OCI-LY1 (cell line): ENCODE measurements around the gene LRRN3.

ENCODE experiments used
- EZH2 ChIP-seq: fragments of 200-600 bp; sonication (generic), shearing (Covaris generic); IDR thresholded peaks from 2 replicates; pipeline ENCODE4 v1.8.0; 2017; ENCODE audit warnings: borderline replicate concordance, mixed run types, mild to moderate bottlenecking, antibody characterized with exemption, low read length, moderate library complexity, mixed read lengths
- TF ChIP-seq, protein P1 (sequence below): fragments of 200-600 bp; sonication (generic), shearing (Covaris generic); IDR thresholded peaks from 2 replicates; pipeline ENCODE4 v1.5.1; 2017; ENCODE audit warnings: mild to moderate bottlenecking, antibody characterized with exemption, low read length, moderate library complexity, mixed read lengths

DNA sequence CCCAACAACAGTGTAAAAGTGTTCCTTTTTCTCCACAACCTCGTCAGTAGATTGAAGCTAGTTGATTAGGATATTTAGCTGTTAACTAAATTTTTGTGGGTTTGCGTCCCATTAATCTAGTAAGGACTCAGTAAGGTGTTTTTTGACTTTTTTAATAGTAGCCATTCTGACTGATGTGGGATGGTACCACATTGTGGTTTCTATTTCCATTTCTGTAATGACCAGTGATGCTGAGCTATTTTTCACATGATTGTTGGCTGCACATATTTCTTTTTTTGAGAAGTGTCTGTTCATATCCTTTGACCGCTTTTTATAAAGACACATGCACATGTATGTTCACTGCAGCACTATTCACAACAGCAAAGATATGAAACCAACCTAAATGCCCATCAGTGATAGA, 5.6 kb upstream of the LRRN3 start:
- TF ChIP-seq, protein P1, sequence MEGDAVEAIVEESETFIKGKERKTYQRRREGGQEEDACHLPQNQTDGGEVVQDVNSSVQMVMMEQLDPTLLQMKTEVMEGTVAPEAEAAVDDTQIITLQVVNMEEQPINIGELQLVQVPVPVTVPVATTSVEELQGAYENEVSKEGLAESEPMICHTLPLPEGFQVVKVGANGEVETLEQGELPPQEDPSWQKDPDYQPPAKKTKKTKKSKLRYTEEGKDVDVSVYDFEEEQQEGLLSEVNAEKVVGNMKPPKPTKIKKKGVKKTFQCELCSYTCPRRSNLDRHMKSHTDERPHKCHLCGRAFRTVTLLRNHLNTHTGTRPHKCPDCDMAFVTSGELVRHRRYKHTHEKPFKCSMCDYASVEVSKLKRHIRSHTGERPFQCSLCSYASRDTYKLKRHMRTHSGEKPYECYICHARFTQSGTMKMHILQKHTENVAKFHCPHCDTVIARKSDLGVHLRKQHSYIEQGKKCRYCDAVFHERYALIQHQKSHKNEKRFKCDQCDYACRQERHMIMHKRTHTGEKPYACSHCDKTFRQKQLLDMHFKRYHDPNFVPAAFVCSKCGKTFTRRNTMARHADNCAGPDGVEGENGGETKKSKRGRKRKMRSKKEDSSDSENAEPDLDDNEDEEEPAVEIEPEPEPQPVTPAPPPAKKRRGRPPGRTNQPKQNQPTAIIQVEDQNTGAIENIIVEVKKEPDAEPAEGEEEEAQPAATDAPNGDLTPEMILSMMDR = no peak
- no peak for TF ChIP-seq EZH2
